GM10847 (cell line): Measurements from ENCODE around the gene RPL27.

Source experiments
- POLR2A ChIP-seq: IDR thresholded peaks from 2 replicates; pipeline ENCODE4 v1.6.1; 2011; ENCODE audit not compliant: insufficient read length; ENCODE audit errors: extremely low read depth

RPL27 gene

DNA sequence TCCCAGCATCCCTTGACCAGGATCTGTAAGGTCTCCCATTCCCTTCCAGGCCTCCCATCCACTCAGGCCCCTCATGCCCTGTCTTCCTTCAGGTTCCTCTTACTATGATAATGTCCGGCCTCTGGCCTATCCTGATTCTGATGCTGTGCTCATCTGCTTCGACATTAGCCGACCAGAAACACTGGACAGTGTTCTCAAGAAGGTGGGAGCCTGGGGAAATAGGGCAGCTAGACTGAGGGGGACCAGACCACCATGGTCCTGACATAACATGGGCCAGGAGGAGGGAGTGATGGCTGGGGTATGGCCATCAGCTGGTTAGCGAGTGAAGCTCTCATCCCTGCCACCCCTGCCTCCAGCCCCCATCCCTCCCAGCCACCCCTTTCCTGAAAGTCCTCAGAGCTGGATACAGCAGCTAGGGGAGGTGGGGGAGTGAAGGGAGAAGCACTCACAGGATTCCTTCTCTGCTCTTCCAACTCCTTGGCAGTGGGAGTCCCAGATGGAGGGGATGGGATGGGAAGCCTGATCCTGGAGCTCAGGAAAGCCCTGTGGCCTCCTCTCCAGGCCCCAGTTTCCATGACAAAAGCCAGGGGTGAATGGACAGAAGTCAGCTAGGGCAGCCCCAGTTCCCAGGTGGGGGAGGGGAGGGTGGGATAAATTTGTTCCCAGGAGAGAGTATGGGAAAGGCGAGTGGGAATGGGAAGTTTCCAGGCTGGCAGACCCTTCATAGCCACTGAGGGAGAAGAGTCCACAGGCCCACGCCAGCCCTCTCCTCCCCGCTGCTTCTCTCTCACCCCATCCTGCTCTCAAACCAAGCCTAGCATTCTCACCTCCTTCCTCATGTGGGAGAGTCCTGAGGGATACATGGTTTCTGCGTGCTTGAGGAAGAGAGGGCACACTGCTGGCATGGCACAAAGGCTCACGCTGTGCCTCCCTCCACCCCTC lies 29.1 kb downstream of the RPL27 start:
- TF ChIP-seq POLR2A: no peak

- no peak for TF ChIP-seq POLR2A
Measured at GRCh38 chr17:43028221-43028861, 30.1 kb downstream of the RPL27 start.

DNA sequence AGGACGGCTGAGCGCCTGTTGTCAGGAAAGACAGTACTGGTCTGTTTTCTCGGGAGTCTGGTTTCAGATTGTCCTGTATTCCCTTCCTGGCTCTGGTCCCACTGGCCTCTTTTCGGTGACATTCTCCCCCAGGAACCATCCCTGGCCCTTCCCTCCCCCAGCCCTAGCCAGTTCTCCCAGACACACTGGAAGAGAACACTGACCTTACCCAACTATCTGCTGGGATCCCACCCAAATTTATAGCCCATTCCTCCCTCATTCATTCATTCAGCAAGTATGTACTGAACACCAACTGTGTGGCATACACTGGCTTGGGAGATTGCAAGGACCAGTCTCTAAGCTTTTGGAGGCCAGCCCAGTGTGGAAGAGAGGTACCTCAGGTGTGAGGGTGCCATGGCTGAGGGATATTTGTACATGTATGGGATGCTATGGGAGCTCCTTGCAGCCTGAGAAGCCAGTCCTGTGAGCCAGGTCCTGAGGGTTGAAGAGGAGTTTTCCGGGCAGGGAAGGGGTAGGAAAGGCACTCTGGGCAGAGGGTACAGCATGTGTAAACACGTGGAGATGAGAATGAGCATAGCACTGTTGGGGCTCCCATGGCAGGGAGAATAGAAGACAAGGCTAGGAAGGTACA lies 32.0 kb downstream of the RPL27 start:
- TF ChIP-seq POLR2A: no peak

DNA sequence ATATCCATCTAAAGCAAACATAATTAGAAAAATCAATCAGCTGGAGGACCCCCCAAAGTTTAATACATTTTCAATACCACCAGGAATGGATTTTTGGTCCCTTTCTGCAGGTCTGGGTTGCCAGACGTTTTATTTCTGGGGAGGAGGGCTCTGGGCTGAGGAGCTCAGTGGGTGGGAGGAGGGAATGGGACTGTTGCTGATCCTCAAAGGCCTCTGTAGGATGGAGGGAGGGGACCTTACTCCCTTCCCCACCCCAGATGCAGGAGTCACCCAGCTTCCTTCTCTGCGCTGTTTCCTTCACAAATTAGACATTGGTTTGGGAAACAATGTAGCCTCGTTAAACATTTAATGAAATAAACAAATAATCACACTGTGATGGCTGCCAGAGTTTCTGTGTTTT lies 33.4 kb downstream of the RPL27 start:
- no peak for TF ChIP-seq POLR2A

- TF ChIP-seq POLR2A: no peak
Measured at GRCh38 chr17:43033948-43034881, 36.0 kb downstream of the RPL27 start.

- TF ChIP-seq POLR2A: no peak
Measured at GRCh38 chr17:43034894-43035293, 36.7 kb downstream of the RPL27 start.

DNA sequence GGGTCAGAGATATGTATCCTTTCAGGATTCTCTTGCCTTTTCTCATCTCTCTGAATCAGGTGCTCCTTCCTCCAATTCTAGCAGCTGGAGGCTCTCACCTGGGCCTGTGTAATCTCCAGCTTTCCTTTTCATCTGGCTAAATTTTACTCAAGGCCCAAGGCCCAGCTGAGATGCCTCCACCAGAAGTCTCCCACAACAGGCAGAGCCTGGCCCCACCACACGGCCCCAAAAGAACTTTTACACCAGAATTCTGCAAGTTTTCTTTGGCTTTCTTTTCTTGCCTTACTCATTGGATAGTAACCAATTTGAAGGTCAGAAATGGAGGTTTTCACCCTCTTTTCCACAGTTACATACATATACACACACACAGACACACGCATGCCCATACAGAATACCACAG lies 41.4 kb downstream of the RPL27 start:
- TF ChIP-seq POLR2A: no peak

- no peak for TF ChIP-seq POLR2A
Measured at GRCh38 chr17:43040655-43041054, 42.4 kb downstream of the RPL27 start.

DNA sequence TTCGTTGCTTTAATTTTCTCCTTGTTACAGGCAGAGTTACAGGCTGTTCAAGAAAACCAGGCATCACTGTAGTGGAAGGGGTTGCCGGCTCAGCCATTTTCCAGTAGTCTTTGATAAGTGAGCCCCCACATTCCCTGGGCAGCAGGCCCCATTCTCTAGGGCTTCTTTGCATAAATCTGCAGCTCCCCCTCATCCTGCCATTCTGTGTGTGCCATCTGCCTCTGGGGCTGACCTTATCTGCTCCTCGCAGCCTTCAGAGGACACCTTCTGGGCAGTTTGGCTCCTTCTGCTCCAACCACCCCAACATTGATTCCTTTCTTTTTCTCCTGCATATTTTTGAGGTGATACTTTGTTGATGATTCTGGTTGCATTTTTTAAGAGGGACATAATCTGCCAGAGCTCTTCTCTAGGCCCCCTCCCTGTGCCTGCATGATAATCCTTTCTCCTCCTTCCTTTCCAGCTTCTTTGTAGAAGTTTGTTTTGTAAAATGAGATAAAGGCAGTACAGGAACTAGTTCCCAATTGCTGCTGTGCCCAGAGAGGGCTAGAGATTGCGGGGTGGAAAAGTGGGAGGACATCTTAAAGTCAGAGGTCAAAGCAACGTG lies 43.9 kb downstream of the RPL27 start:
- TF ChIP-seq POLR2A: no peak

- no peak for TF ChIP-seq POLR2A
Measured at GRCh38 chr17:43043307-43043706, 45.1 kb downstream of the RPL27 start.

GRCh38 chr17:43044024-43044423 lies 45.8 kb downstream of the RPL27 start:
- no peak for TF ChIP-seq POLR2A

GRCh38 chr17:43051969-43052368 lies 53.8 kb downstream of the RPL27 start:
- TF ChIP-seq POLR2A: no peak
